Loucy (cell line): ENCODE data around the gene FETUB.

ENCODE experiments used
- CTCF ChIP-seq: fragments of 200-600 bp; sonication (generic); conservative IDR thresholded peaks from 2 replicates; pipeline ENCODE4 v1.5.1; 2014; ENCODE audit warnings: mild to moderate bottlenecking, antibody characterized with exemption, low read length
- EZH2phosphoT487 ChIP-seq: fragments of 200-600 bp; IDR thresholded peaks from 2 replicates; pipeline ENCODE4 v1.6.1; 2018; ENCODE audit warnings: antibody characterized with exemption, mild to moderate bottlenecking, moderate library complexity, borderline replicate concordance

- TF ChIP-seq EZH2phosphoT487: no peak
- no peak for TF ChIP-seq CTCF
Measured at GRCh38 chr3:186627852-186628414, 12.3 kb upstream of the FETUB start.
